Measurements from ENCODE around the gene DPP7. TPM values are rescaled to one million over a fixed set of nuclear protein-coding genes. Genes with fewer than 3 reads are reported as not detected.

The DPP7 gene
- total RNA-seq, 1 experiment from 2014 or later, result 291 TPM

GRCh38 chr9:137128158-137128861, 13.8 kb upstream of the DPP7 start (continued):
- TF ChIP-seq, protein P1, sequence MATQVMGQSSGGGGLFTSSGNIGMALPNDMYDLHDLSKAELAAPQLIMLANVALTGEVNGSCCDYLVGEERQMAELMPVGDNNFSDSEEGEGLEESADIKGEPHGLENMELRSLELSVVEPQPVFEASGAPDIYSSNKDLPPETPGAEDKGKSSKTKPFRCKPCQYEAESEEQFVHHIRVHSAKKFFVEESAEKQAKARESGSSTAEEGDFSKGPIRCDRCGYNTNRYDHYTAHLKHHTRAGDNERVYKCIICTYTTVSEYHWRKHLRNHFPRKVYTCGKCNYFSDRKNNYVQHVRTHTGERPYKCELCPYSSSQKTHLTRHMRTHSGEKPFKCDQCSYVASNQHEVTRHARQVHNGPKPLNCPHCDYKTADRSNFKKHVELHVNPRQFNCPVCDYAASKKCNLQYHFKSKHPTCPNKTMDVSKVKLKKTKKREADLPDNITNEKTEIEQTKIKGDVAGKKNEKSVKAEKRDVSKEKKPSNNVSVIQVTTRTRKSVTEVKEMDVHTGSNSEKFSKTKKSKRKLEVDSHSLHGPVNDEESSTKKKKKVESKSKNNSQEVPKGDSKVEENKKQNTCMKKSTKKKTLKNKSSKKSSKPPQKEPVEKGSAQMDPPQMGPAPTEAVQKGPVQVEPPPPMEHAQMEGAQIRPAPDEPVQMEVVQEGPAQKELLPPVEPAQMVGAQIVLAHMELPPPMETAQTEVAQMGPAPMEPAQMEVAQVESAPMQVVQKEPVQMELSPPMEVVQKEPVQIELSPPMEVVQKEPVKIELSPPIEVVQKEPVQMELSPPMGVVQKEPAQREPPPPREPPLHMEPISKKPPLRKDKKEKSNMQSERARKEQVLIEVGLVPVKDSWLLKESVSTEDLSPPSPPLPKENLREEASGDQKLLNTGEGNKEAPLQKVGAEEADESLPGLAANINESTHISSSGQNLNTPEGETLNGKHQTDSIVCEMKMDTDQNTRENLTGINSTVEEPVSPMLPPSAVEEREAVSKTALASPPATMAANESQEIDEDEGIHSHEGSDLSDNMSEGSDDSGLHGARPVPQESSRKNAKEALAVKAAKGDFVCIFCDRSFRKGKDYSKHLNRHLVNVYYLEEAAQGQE (IDR thresholded peaks at IDR 0.05; ENCODE audit: low read depth), result no peak
- TF ChIP-seq POLR2A (IDR thresholded peaks at IDR 0.05; ENCODE audit: borderline replicate concordance, extremely low read depth, insufficient read depth, insufficient read length), result no peak
- no peak for TF ChIP-seq EZH2phosphoT487 (IDR thresholded peaks at IDR 0.05; ENCODE audit: borderline replicate concordance)
- no peak for TF ChIP-seq EZH2 (IDR thresholded peaks at IDR 0.05)
- TF ChIP-seq POLR2AphosphoS5 (IDR thresholded peaks at IDR 0.05; ENCODE audit: low read depth, low read length), result no peak
- no peak for TF ChIP-seq CEBPB (IDR thresholded peaks at IDR 0.05; ENCODE audit: low read depth)

DNA sequence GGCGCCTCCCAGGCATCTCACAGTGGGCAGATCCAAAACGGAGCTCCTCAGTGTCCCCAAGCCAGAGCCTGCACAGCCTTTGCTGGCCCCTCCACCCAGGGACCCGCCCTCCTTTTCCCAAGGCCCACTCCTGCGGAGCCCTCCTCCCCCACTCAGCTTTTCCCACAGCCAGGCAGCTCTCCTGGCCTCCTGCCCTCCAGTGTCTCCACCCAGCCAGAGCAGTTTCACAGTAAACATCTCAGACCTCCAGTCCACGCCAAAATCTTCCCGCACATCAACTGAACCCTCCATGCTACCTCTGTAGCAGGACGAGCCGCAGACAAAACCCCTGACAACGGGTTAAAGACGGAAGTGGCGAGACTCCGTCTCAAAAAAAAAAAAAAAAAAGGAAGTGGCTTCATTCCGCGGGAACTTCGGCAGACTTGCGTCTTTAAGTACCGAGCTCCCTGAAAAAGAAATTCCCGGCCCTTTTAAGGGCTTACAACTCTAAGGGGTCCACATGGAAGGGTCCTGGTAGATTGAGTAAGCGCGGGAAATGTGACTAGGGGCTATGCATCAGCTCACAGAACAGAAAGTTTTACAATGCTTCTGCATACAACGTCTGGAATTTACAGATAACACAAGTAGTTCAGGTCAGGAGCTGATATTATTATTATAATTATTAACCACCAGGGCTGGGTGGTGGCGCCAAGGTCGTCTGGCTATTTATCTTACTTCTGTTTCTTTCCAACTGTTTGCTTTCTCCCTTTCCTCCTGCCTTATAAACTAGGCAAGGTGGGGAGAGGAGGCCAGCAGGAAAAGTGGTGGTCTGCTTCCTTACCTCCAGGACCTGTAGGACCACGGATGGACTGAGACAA, 13.0 kb upstream of the DPP7 start:
- H3K4me3 ChIP-seq (replicated peaks in 1 of 2; ENCODE audit: low read depth in 1 of 2, low read length in 2 of 2), result no peak overlapping the region
- no peak overlapping the region; the same call in 1 of the 2 replicates for H3K9ac ChIP-seq (ENCODE audit: low read length)
- no peaks in the 10 kb centered on the region for H3K9me2 ChIP-seq (ENCODE audit: insufficient read depth)
- DNase-seq (ENCODE audit: low read depth, low spot score) (no peak), ATAC-seq (no peak)
- H3K27ac ChIP-seq (ENCODE audit: low read depth, low read length), result no peak overlapping the region; the same call in 1 of the 2 replicates
- H2AFZ ChIP-seq (ENCODE audit: low read depth, low read length, poor library complexity, severe bottlenecking), result no peak overlapping the region
- no peaks in the 10 kb centered on the region for H3K9me3 ChIP-seq (ENCODE audit: control insufficient read depth in 1 of 2, insufficient read depth in 1 of 2, low read depth in 1 of 2, low read length in 2 of 2)
- ChIA-PET RAD21 (ENCODE audit: low non-redundant PET in 1 of 2, low total read pairs in 2 of 2, uncharacterized antibody in 2 of 2, unreplicated experiment in 2 of 2) (no interaction called here), POLR2A (interaction anchor here (0.7 kb wide), 1 partner anchor 150 kb away, joined by 3 read pairs; the partner anchor contains the start of gene TOR4A), CTCF (no interaction called here)
- no peaks in the 10 kb centered on the region for H3K27me3 ChIP-seq (ENCODE audit: insufficient read depth, low read length)
- peak overlapping the region; percentile 86 for H3K4me2 ChIP-seq (ENCODE audit: low read length)
- no peaks in the 10 kb centered on the region for H3K36me3 ChIP-seq (ENCODE audit: control insufficient read depth in 1 of 2, insufficient read depth in 2 of 2, low read length in 2 of 2)
- 0 out of 2 replicates have a peak, but pooled peaks cover 3% of the 10 kb centered on the region for H4K20me1 ChIP-seq (ENCODE audit: insufficient read depth)
- peaks cover 31% of the 10 kb centered on the region for H3K79me2 ChIP-seq (ENCODE audit: insufficient read depth, low read length)
- intact Hi-C loops (cut with micrococcal nuclease), result no loop called here
- H3K4me1 ChIP-seq (ENCODE audit: control insufficient read depth in 1 of 2, insufficient read depth in 2 of 2, low read length in 2 of 2), result peaks cover 21 to 51% of the 10 kb centered on the region in 2 experiments
- no TSS peak for BruUV-seq (replicated peaks)
- TF ChIP-seq CTCF (IDR thresholded peaks at IDR 0.05 in 2 of 3, conservative IDR thresholded peaks at IDR 0.05 in 1 of 3; ENCODE audit: borderline replicate concordance in 1 of 3, insufficient read depth in 1 of 3, low read depth in 2 of 3, low read length in 2 of 3), result no peak
- no peak for TF ChIP-seq SP1 (IDR thresholded peaks at IDR 0.05; ENCODE audit: low read depth)
- TF ChIP-seq ZBTB33 (IDR thresholded peaks at IDR 0.05; ENCODE audit: extremely low read depth, insufficient replicate concordance, low read length), result no peak
- no peak for TF ChIP-seq JUND (IDR thresholded peaks at IDR 0.05)
- no peak for TF ChIP-seq SRF (IDR thresholded peaks at IDR 0.05; ENCODE audit: low read depth)
- TF ChIP-seq YY1 (IDR thresholded peaks at IDR 0.05; ENCODE audit: extremely low read depth, insufficient replicate concordance, low read depth, low read length), result no peak
- no peak for TF ChIP-seq EZH2phosphoT487 (IDR thresholded peaks at IDR 0.05; ENCODE audit: borderline replicate concordance)
- no peak for TF ChIP-seq POLR2A (IDR thresholded peaks at IDR 0.05; ENCODE audit: borderline replicate concordance, extremely low read depth, insufficient read depth, insufficient read length)
